Activated CD4-positive, alpha-beta T cell treated with anti-CD3 and anti-CD28 coated beads, Interleukin-2, amount 50 U/mL, for 16 hours (primary cell): ENCODE measurements around the gene C11orf24.
"Not testable (repeated sequence)": the region's sequence is repeated elsewhere in the genome, so short reads cannot be mapped to it uniquely, and the experiment has no call there.

Experiments used
- DNase-seq: peaks from one replicate; pipeline ENCODE4 v3.0.0-alpha.2; 2020

Gene C11orf24

GRCh38 chr11:68269414-68270081 lies 2.2 kb downstream of the C11orf24 start:
- no peak for DNase-seq

- no peak for DNase-seq
Observed at GRCh38 chr11:68267881-68268240, 3.9 kb downstream of the C11orf24 start.

- no peak for DNase-seq
Observed at GRCh38 chr11:68266936-68267880, 4.6 kb downstream of the C11orf24 start.

GRCh38 chr11:68266121-68266891 lies 5.5 kb downstream of the C11orf24 start:
- DNase-seq, result no peak

- no peak for DNase-seq
Observed at GRCh38 chr11:68264741-68265540, 6.8 kb downstream of the C11orf24 start.

GRCh38 chr11:68264244-68264643 lies 7.5 kb downstream of the C11orf24 start:
- no peak for DNase-seq

GRCh38 chr11:68263444-68264035 lies 8.2 kb downstream of the C11orf24 start:
- DNase-seq, result no peak

GRCh38 chr11:68262544-68262827 lies 9.3 kb downstream of the C11orf24 start:
- no peak for DNase-seq

- DNase-seq, result no peak
Observed at GRCh38 chr11:68261749-68262543, 9.8 kb downstream of the C11orf24 start.

- DNase-seq, result no peak
Observed at GRCh38 chr11:68261006-68261405, 10.8 kb downstream of the C11orf24 start.

- DNase-seq, result no peak
Observed at GRCh38 chr11:68260484-68260883, 11.3 kb downstream of the C11orf24 start.

GRCh38 chr11:68259122-68259959 lies 12.4 kb downstream of the C11orf24 start:
- DNase-seq, result no peak

GRCh38 chr11:68258363-68258765 lies 13.4 kb downstream of the C11orf24 start:
- DNase-seq, result no peak

- DNase-seq, result peak; percentile 91
Observed at GRCh38 chr11:68257477-68258362, 14.1 kb downstream of the C11orf24 start.

- DNase-seq, result no peak
Observed at GRCh38 chr11:68256331-68256741, 15.4 kb downstream of the C11orf24 start.

- no peak for DNase-seq
Observed at GRCh38 chr11:68255526-68255925, 16.2 kb downstream of the C11orf24 start.

GRCh38 chr11:68254421-68254820 lies 17.4 kb downstream of the C11orf24 start:
- no peak for DNase-seq

- no peak for DNase-seq
Observed at GRCh38 chr11:68251765-68252164, 20.0 kb downstream of the C11orf24 start.

- not testable (repeated sequence) for DNase-seq
Observed at GRCh38 chr11:68244912-68245311, 26.9 kb downstream of the C11orf24 start.
